Ovary (tissue), 9 donors: ENCODE results near the gene ZNF497. TPM values are rescaled to one million over a fixed set of nuclear protein-coding genes. Genes with fewer than 3 reads are reported as not detected.

Experiments used
- DNase-seq, 5 donors: peaks; one replicate each; pipeline ENCODE4 v3.0.0-alpha.2; 2019 to 2020
- H3K27ac ChIP-seq, 2 donors: fragments of 200-600 bp; one replicate each; pipeline versions ENCODE4 v1.5.1 to v1.8.0; 2019 to 2022
- H3K27me3 ChIP-seq: fragments of 200-600 bp; one replicate; pipeline ENCODE4 v1.8.0; 2022
- H3K36me3 ChIP-seq: fragments of 200-600 bp; sonication (generic); one replicate; pipeline ENCODE4 v1.5.1; 2019
- H3K4me1 ChIP-seq: one replicate; pipeline ENCODE4 v1.8.1; 2013; ENCODE audit warnings: mild to moderate bottlenecking, moderate library complexity; ENCODE audit not compliant: insufficient read depth
- H3K4me3 ChIP-seq: fragments of 200-600 bp; sonication (generic); one replicate; pipeline ENCODE4 v1.5.1; 2017
- H3K9me3 ChIP-seq, 2 donors: fragments of 200-600 bp in 1 of 2; sonication (generic) in 1 of 2; one replicate each; pipeline versions ENCODE4 v1.5.1 to v1.8.1; 2013 to 2019; ENCODE audit warnings: mild to moderate bottlenecking in 1 of 2, moderate library complexity in 1 of 2
- CTCF ChIP-seq, 3 donors: fragments of 450-650 bp in 2 of 3; fragments of 200-600 bp in 1 of 3; IDR thresholded peaks; one replicate each; pipeline versions ENCODE4 v1.5.1 to v1.8.0; 2016 to 2022; ENCODE audit warnings: antibody characterized with exemption in 3 of 3, mild to moderate bottlenecking in 1 of 3
- EP300 ChIP-seq: sonication (generic); formaldehyde crosslinking; IDR thresholded peaks from one replicate; pipeline ENCODE4 v1.6.1; 2017; ENCODE audit warnings: antibody characterized with exemption
- POLR2A ChIP-seq: fragments of 450-650 bp; IDR thresholded peaks from one replicate; pipeline ENCODE4 v1.6.1; 2017; ENCODE audit warnings: antibody characterized with exemption, mild to moderate bottlenecking, moderate library complexity
- WGBS, 3 donors: extraction: QIAGEN DNeasy Blood & Tissue Kit in 1 of 3; methylation state at CpG; one replicate each; pipeline versions ENCODE4 v1.1.5 to v1.1.7; 2013 to 2017; 5-methylcytosine and 5-hydroxymethylcytosine counted together
- intact Hi-C, 4 donors: fragments of 100-400 bp; cut with DNase I; formaldehyde crosslinking; loops; one replicate each; pipeline versions ENCODE4 v1.11.0 to v1.15.1; 2022 to 2023
- polyA plus RNA-seq, 2 donors: library from polyadenylated mRNA; stranded (reverse); fragments of 200-250 nt in 1 of 2; fragments of 350-450 nt in 1 of 2; fragmentation: Illumina TruSeq in 1 of 2; extraction: RNeasy Lipid Tissue Mini Kit (QIAGEN cat#74804) in 1 of 2; gene quantifications; one replicate each; pipeline ENCODE4 v1.2.3, GENCODE V29; 2013 to 2014
- total RNA-seq, 7 donors: library from RNA; depleted of rRNA in 2 of 7; stranded (reverse); fragments of >200 nt in 2 of 7; fragmentation: NEBNext Ultra II Directional in 3 of 7; extraction: Animal tissue kit (Norgen Biotek cat#: 25700) in 3 of 7; gene quantifications; one replicate each; pipeline versions ENCODE4 v1.1.0 to v1.2.4, GENCODE V29; 2016 to 2023
- donor health status: DM: no; HTN: no; CAD: no; lungs with moderate emphysema.
- donor health status: DM: no; HTN: no; CAD: no.
- donor health status: Bipolar disorder and iron deficiency.
- donor health status: DM: yes; HTN: yes; CAD: no.
- donor health status: DM: no; HTN: no; CAD: no.
- donor health status: DM: yes; HTN: yes; CAD: no.

Gene ZNF497
- total and polyA plus RNA-seq, 9 donors = 0.30 to 6.5 (median 3.2) TPM

GRCh38 chr19:58387338-58388174 lies 25.0 kb upstream of the ZNF497 start:
- Histone ChIP-seq H3K36me3 (no peaks in the 10 kb centered on the region), H3K4me3 (peak overlapping the region; percentile 82), H3K4me1 (peaks cover 20% of the 10 kb centered on the region), H3K27me3 (no peaks in the 10 kb centered on the region), H3K27ac (peak overlapping the region in 1 of 2 donors; percentile 92), H3K9me3 (no peaks in the 10 kb centered on the region)
- DNase-seq = no peak
- WGBS, 3 donors = 7 to 8% (median 8%) methylated on average over 39 of the region's 39 CpGs
- intact Hi-C loops = no loop called here
- TF ChIP-seq POLR2A (no peak), EP300 (no peak), CTCF (IDR thresholded peaks at IDR 0.05) (no peak)

GRCh38 chr19:58386576-58387337 lies 24.2 kb upstream of the ZNF497 start, which contains the start of gene RPS5:
RPS5 (plus strand) TSS chr19:58387269; CDS start chr19:58388138, 869 bp downstream.
- WGBS, 3 donors = 0 to 1% (median 1%) methylated on average over 58 to 64 of the region's 64 CpGs
- peak within 1 kb of the TSS; percentile 82 for H3K4me3 ChIP-seq
- DNase-seq = peak; percentile 94 to 96 (median 95)
- peak; percentile 82 for TF ChIP-seq POLR2A
- no peak for TF ChIP-seq EP300
- no peaks in the 10 kb centered on the region for H3K36me3 ChIP-seq
- intact Hi-C loops = no loop called here
- H3K27me3 ChIP-seq = no peaks in the 10 kb centered on the region
- H3K4me1 ChIP-seq = peaks cover 22% of the 10 kb centered on the region
- H3K27ac ChIP-seq = peak within 1 kb of the TSS; percentile 84 to 92
- H3K9me3 ChIP-seq = no peaks in the 10 kb centered on the region

DNA sequence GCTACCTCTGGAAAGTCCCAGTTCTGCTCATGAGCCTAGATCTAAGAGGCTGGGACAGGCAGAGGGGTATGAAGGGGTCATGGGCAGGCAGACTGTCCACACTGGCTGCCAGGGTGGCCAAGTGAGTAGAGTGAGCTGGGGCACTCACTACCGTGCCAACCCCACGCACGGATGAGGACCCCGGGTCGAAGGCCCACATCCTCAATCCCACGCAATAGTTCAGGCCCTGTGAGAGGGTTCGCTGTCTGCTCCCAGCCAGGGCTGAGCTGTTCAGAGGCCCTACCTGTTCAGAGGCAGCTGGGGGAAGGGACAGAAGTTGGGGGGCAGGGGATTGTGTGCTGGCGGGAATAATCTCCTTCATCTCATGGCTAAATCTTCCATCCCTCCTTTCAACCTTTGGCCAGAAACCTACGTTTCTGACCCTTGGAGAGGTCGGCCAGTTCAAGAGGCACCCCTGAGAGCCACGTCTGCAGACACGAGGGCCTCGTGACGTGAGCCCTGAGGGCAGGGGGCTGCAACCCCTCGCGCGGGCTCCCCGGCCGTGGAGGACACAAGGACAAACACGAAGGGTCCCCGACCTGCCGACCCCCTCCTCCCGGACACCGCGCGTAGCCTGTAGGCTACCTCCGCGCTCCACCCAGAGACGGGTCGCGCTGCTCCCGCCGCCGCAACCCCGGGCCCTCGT lies 23.5 kb upstream of the ZNF497 start:
- intact Hi-C loops = no loop called here
- peak in 2 of 5 donors; percentile 43 to 49 for DNase-seq
- 2 to 7% (median 2%) methylated on average over 29 to 36 of the region's 36 CpGs for WGBS, 3 donors

GRCh38 chr19:58385313-58385890 lies 22.9 kb upstream of the ZNF497 start:
- H3K9me3 ChIP-seq = no peaks in the 10 kb centered on the region
- DNase-seq = peak in 1 of 5 donors; percentile 42
- intact Hi-C loops = no loop called here
- H3K36me3 ChIP-seq = no peaks in the 10 kb centered on the region
- TF ChIP-seq CTCF (IDR thresholded peaks at IDR 0.05) = no peak
- TF ChIP-seq POLR2A = no peak
- no peak for TF ChIP-seq EP300
- no peaks in the 10 kb centered on the region for H3K27me3 ChIP-seq
- H3K4me3 ChIP-seq = no peak overlapping the region
- H3K4me1 ChIP-seq = peaks cover 23% of the 10 kb centered on the region
- 60 to 69% (median 66%) methylated on average over 8 to 9 of the region's 9 CpGs for WGBS, 3 donors
- H3K27ac ChIP-seq = peak overlapping the region; percentile 84 to 92

More for the DNA sequence above, 23.5 kb upstream of the ZNF497 start:
- Histone ChIP-seq H3K36me3 (no peaks in the 10 kb centered on the region), H3K4me1 (peaks cover 23% of the 10 kb centered on the region), H3K27me3 (no peaks in the 10 kb centered on the region), H3K27ac (peak overlapping the region; percentile 84 to 92), H3K9me3 (no peaks in the 10 kb centered on the region), H3K4me3 (peak overlapping the region; percentile 82)
- TF ChIP-seq CTCF (IDR thresholded peaks at IDR 0.05) (no peak), POLR2A (no peak), EP300 (no peak)
